HepG2 (cell line): Measurements from ENCODE around the gene CDC42EP1. TPM values are rescaled to one million over a fixed set of nuclear protein-coding genes. Genes with fewer than 3 reads are reported as not detected.

ENCODE experiments used
- AGO2 ChIP-seq: fragments of 200-400 bp; formaldehyde crosslinking; optimal IDR thresholded peaks from 2 replicates; pipeline ENCODE3; 2017; ENCODE audit warnings: mild to moderate bottlenecking, low read depth, low read length, moderate library complexity
- ATF6 ChIP-seq: sonication (generic); formaldehyde crosslinking; conservative IDR thresholded peaks from 2 replicates; pipeline ENCODE4 v1.4.0; 2020; ENCODE audit warnings: missing genetic modification reagents
- CBX5 ChIP-seq: sonication (generic); formaldehyde crosslinking; IDR thresholded peaks from 2 replicates; pipeline ENCODE4 v1.4.0; 2020; ENCODE audit warnings: missing genetic modification reagents, borderline replicate concordance
- HOMEZ ChIP-seq: IDR thresholded peaks from 2 replicates; pipeline ENCODE4 v1.6.1; 2016; ENCODE audit warnings: low read depth
- KDM5B ChIP-seq: sonication (generic); formaldehyde crosslinking; IDR thresholded peaks from 2 replicates; pipeline ENCODE4 v1.4.0; 2020; ENCODE audit warnings: missing genetic modification reagents, mild to moderate bottlenecking, borderline replicate concordance
- UBTF ChIP-seq: sonication (generic); formaldehyde crosslinking; IDR thresholded peaks from 2 replicates; pipeline ENCODE4 v1.4.0; 2020; ENCODE audit warnings: mild to moderate bottlenecking, missing genetic modification reagents
- ZNF274 ChIP-seq: sonication (generic); formaldehyde crosslinking; IDR thresholded peaks from 2 replicates; pipeline ENCODE4 v1.5.1; 2020; ENCODE audit warnings: mild to moderate bottlenecking, missing genetic modification reagents
- ZNF678 ChIP-seq: sonication (generic); formaldehyde crosslinking; IDR thresholded peaks from 2 replicates; pipeline ENCODE4 v1.4.0; 2020; ENCODE audit warnings: mild to moderate bottlenecking, missing genetic modification reagents
- polyA plus RNA-seq, 8 experiments: library from polyadenylated mRNA; depleted of rRNA in 3 of 8; stranded (reverse) in 7 of 8; unstranded in 1 of 8; fragments of >200 nt; fragmentation: Illumina TruSeq in 4 of 8; extraction: Trizol in 4 of 8; gene quantifications; 2 replicates each; pipeline versions ENCODE4 v1.2.1 to v1.2.3, GENCODE V29; 2011 to 2016; ENCODE audit warnings: low read depth in 4 of 8, missing spikeins in 1 of 8, mixed read lengths in 1 of 8; ENCODE audit not compliant: insufficient read depth in 1 of 8
- total RNA-seq, 5 experiments: library from RNA; depleted of rRNA; stranded (reverse); fragments of >200 nt; fragmentation: Illumina TruSeq; extraction: Trizol; gene quantifications; 2 replicates each; pipeline ENCODE4 v1.2.3, GENCODE V29; 2016; ENCODE audit warnings: low read depth in 1 of 5
- TF ChIP-seq, protein P1 (sequence below): sonication (generic); formaldehyde crosslinking; IDR thresholded peaks from 2 replicates; pipeline ENCODE4 v1.4.0; 2020; ENCODE audit warnings: missing genetic modification reagents, mild to moderate bottlenecking, borderline replicate concordance
- TF ChIP-seq, protein P2 (sequence below): sonication (generic); formaldehyde crosslinking; IDR thresholded peaks from 2 replicates; pipeline ENCODE4 v1.5.1; 2020; ENCODE audit warnings: mild to moderate bottlenecking, missing genetic modification reagents, moderate library complexity
- TF ChIP-seq, protein P3 (sequence below): sonication (generic); formaldehyde crosslinking; IDR thresholded peaks from 2 replicates; pipeline ENCODE4 v1.4.0; 2020; ENCODE audit warnings: missing genetic modification reagents, borderline replicate concordance
- TF ChIP-seq, protein P4 (sequence below): sonication (generic); formaldehyde crosslinking; IDR thresholded peaks from 2 replicates; pipeline ENCODE4 v1.9.0; 2021; ENCODE audit warnings: missing genetic modification reagents, borderline replicate concordance

CDC42EP1 gene
- total and polyA plus RNA-seq, 2 of the 13 experiments (the other 11 are each of a cell fraction or from before 2014, with no cell fraction given) = 17.1 to 29.5 TPM

DNA sequence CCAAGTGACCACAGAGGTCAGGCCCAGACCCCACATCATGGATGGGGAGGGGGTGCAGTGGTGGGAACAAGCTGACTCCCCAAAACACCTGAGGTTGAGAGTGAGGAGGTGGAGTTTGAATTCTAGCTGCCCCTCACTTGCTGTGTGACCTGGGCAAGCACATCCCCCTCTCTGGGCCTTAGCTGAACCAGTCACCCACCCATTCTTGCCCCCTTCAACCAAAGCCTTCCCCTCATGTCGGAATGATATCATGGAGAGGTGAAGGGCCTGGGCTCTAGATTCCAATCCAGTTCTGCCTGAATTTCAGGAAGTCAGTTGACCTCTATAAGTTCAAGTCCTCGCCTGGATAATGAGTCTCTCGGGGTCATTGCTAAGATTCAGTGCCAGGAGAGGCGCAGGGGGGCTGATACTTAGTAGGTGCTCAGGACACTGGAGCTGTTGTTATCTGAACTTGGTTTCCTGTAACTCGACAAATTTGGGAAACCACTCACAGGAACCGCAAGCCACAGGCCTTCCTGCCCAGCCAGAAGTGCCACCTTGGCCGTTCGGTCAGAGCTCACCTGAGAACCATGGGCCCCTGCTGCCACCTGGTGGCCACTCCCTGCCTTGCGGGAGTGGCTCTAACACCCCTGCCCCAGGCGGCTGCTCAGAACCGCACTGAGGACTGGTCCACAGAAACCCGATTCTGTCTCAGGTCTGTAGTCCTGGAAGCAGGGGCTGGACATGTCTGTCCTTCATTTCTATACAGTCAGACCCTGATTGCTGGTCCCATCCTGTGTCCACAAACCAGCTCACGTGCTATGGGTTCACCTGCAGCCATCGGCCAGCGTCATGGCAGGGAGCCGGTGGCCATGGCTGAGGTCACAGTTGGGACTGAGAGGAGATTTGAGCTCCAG lies 6.9 kb downstream of the CDC42EP1 start (continued):
- TF ChIP-seq, protein P1, sequence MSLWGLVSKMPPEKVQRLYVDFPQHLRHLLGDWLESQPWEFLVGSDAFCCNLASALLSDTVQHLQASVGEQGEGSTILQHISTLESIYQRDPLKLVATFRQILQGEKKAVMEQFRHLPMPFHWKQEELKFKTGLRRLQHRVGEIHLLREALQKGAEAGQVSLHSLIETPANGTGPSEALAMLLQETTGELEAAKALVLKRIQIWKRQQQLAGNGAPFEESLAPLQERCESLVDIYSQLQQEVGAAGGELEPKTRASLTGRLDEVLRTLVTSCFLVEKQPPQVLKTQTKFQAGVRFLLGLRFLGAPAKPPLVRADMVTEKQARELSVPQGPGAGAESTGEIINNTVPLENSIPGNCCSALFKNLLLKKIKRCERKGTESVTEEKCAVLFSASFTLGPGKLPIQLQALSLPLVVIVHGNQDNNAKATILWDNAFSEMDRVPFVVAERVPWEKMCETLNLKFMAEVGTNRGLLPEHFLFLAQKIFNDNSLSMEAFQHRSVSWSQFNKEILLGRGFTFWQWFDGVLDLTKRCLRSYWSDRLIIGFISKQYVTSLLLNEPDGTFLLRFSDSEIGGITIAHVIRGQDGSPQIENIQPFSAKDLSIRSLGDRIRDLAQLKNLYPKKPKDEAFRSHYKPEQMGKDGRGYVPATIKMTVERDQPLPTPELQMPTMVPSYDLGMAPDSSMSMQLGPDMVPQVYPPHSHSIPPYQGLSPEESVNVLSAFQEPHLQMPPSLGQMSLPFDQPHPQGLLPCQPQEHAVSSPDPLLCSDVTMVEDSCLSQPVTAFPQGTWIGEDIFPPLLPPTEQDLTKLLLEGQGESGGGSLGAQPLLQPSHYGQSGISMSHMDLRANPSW (CRISPR knock-in tag) = no peak; the same call in 1 of the 2 replicates
- TF ChIP-seq, protein P2, sequence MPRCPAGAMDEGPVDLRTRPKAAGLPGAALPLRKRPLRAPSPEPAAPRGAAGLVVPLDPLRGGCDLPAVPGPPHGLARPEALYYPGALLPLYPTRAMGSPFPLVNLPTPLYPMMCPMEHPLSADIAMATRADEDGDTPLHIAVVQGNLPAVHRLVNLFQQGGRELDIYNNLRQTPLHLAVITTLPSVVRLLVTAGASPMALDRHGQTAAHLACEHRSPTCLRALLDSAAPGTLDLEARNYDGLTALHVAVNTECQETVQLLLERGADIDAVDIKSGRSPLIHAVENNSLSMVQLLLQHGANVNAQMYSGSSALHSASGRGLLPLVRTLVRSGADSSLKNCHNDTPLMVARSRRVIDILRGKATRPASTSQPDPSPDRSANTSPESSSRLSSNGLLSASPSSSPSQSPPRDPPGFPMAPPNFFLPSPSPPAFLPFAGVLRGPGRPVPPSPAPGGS (CRISPR knock-in tag) = no peak
- TF ChIP-seq, protein P3, sequence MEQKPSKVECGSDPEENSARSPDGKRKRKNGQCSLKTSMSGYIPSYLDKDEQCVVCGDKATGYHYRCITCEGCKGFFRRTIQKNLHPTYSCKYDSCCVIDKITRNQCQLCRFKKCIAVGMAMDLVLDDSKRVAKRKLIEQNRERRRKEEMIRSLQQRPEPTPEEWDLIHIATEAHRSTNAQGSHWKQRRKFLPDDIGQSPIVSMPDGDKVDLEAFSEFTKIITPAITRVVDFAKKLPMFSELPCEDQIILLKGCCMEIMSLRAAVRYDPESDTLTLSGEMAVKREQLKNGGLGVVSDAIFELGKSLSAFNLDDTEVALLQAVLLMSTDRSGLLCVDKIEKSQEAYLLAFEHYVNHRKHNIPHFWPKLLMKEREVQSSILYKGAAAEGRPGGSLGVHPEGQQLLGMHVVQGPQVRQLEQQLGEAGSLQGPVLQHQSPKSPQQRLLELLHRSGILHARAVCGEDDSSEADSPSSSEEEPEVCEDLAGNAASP (CRISPR knock-in tag) = no peak
- TF ChIP-seq ZNF274 = no peak; the same call in 1 of the 2 replicates
- TF ChIP-seq, protein P4, sequence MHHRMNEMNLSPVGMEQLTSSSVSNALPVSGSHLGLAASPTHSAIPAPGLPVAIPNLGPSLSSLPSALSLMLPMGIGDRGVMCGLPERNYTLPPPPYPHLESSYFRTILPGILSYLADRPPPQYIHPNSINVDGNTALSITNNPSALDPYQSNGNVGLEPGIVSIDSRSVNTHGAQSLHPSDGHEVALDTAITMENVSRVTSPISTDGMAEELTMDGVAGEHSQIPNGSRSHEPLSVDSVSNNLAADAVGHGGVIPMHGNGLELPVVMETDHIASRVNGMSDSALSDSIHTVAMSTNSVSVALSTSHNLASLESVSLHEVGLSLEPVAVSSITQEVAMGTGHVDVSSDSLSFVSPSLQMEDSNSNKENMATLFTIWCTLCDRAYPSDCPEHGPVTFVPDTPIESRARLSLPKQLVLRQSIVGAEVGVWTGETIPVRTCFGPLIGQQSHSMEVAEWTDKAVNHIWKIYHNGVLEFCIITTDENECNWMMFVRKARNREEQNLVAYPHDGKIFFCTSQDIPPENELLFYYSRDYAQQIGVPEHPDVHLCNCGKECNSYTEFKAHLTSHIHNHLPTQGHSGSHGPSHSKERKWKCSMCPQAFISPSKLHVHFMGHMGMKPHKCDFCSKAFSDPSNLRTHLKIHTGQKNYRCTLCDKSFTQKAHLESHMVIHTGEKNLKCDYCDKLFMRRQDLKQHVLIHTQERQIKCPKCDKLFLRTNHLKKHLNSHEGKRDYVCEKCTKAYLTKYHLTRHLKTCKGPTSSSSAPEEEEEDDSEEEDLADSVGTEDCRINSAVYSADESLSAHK (CRISPR knock-in tag) = no peak
- no peak for TF ChIP-seq KDM5B (CRISPR knock-in tag)
- TF ChIP-seq ATF6 (CRISPR knock-in tag) = no peak
- peak; percentile 45; the same call in 1 of the 2 replicates for TF ChIP-seq UBTF
- no peak for TF ChIP-seq ZNF678 (CRISPR knock-in tag)
- TF ChIP-seq HOMEZ (CRISPR knock-in tag) = no peak
- TF ChIP-seq AGO2 = no peak
- peak; percentile 42; the same call in 1 of the 2 replicates for TF ChIP-seq CBX5 (CRISPR knock-in tag)
